Cardiac fibroblast (primary cell): ENCODE results near the gene SMAD6.

Experiments
- DNase-seq, 2 donors: peaks; one replicate each; pipeline versions ENCODE4 v3.0.0 to v3.0.0-alpha.2; 2010; ENCODE audit warnings: low read depth in 2 of 2
- H3K4me3 ChIP-seq, 2 donors: replicated peaks in 1 of 2; 1 replicate in 1 of 2; 2 replicates in 1 of 2; pipeline ENCODE4 v1.5.1; 2011; ENCODE audit warnings: low read depth in 2 of 2, low read length in 2 of 2, mild to moderate bottlenecking in 2 of 2, moderate library complexity in 1 of 2
- CTCF ChIP-seq: IDR thresholded peaks from one replicate; pipeline ENCODE4 v1.5.1; 2011; ENCODE audit warnings: low read depth, mild to moderate bottlenecking, low read length, inconsistent platforms

The SMAD6 gene

GRCh38 chr15:66760968-66761725, 59.1 kb downstream of the SMAD6 start:
- no peak for TF ChIP-seq CTCF
- no peak overlapping the region for H3K4me3 ChIP-seq
- peak; percentile 25 to 88 for DNase-seq

- TF ChIP-seq CTCF = no peak
- DNase-seq = peak; percentile 33 to 62
- no peak overlapping the region for H3K4me3 ChIP-seq
Measured at GRCh38 chr15:66761726-66762595, 59.9 kb downstream of the SMAD6 start.

GRCh38 chr15:66763186-66764071, 61.4 kb downstream of the SMAD6 start:
- no peak for TF ChIP-seq CTCF
- peak in 1 of 2 donors; percentile 86 for DNase-seq
- no peak overlapping the region for H3K4me3 ChIP-seq

GRCh38 chr15:66764072-66764786, 62.2 kb downstream of the SMAD6 start:
- no peak overlapping the region for H3K4me3 ChIP-seq
- DNase-seq = no peak
- TF ChIP-seq CTCF = no peak

GRCh38 chr15:66765478-66766281, 63.6 kb downstream of the SMAD6 start:
- no peak overlapping the region for H3K4me3 ChIP-seq
- no peak for TF ChIP-seq CTCF
- DNase-seq = peak in 1 of 2 donors; percentile 42
